ENCODE measurements around the gene DPT. TPM values are rescaled to one million over a fixed set of nuclear protein-coding genes. Genes with fewer than 3 reads are reported as not detected.

The DPT gene
- total and polyA plus RNA-seq, 2 of the 4 experiments (the other 2 are of a cell fraction): not detected

GRCh38 chr1:168726719-168727118 is 2.3 kb downstream of the DPT start:
- dilution Hi-C loops (cut with HindIII; ENCODE audit: low sequenced_read_pairs, unreplicated experiment): no loop called here
- Histone ChIP-seq H3K9me3 (ENCODE audit: control insufficient read depth, insufficient read depth, low read length) (no peaks in the 10 kb centered on the region), H3K79me1 (ENCODE audit: low read depth in 1 of 2, low read length in 2 of 2) (no peaks in the 10 kb centered on the region), H2BK5ac (ENCODE audit: low read depth, low read length, poor library complexity, severe bottlenecking) (no peak overlapping the region), H2AK9ac (replicated peaks; ENCODE audit: low read depth, low read length, poor library complexity) (peak overlapping the region; percentile 38), H3K4me3 (ENCODE audit: insufficient read depth, low read depth, low read length) (no peak overlapping the region), H4K20me1 (ENCODE audit: insufficient read depth, low read length) (no peaks in the 10 kb centered on the region), H3K9ac (ENCODE audit: low read depth, low read length) (no peak overlapping the region), H3K56ac (ENCODE audit: extremely low read depth, insufficient read depth, low read length) (no peak overlapping the region), H3K4me1 (ENCODE audit: control insufficient read depth, insufficient read depth, low read length) (no peaks in the 10 kb centered on the region), H2BK120ac (ENCODE audit: low read depth, low read length) (no peak overlapping the region), H3K9me1 (ENCODE audit: insufficient read depth, low read length) (no peaks in the 10 kb centered on the region), H2AK5ac (ENCODE audit: low read depth, low read length) (no peak overlapping the region), H3K27me3 (ENCODE audit: control insufficient read depth, insufficient read depth, low read length) (no peaks in the 10 kb centered on the region), H4K8ac (ENCODE audit: low read depth in 2 of 2, low read length in 2 of 2) (no peak overlapping the region), H2BK15ac (ENCODE audit: low read depth, low read length) (no peak overlapping the region), H2BK20ac (ENCODE audit: low read depth, low read length) (no peak overlapping the region), H4K91ac (ENCODE audit: insufficient read depth, low read depth, low read length) (no peak overlapping the region), H3K4ac (ENCODE audit: low read depth, low read length) (no peak overlapping the region), H4K5ac (ENCODE audit: low read depth, low read length) (no peak overlapping the region), H3K4me2 (ENCODE audit: low read depth, low read length) (no peak overlapping the region), H3K36me3 (ENCODE audit: control insufficient read depth, insufficient read depth, low read length) (no peaks in the 10 kb centered on the region), H3K14ac (replicated peaks; ENCODE audit: low read depth, low read length) (no peak overlapping the region), H3K27ac (ENCODE audit: insufficient read depth, low read length) (no peak overlapping the region), H2AFZ (replicated peaks; ENCODE audit: low read length, poor library complexity) (no peak overlapping the region), H3K23ac (ENCODE audit: low read depth, low read length) (no peak overlapping the region), H3K18ac (ENCODE audit: low read depth, low read length) (no peak overlapping the region)
- DNase-seq: no peak
- POLR2A ChIA-PET (ENCODE audit: unreplicated experiment): no interaction called here
- WGBS, 2 experiments (ENCODE audit: extremely low coverage in 2 of 2, insufficient read length in 1 of 2): no CpG with 5 or more reads among the region's 2 CpGs
- BruUV-seq (replicated peaks): no TSS peak
- no peak for ATAC-seq (ENCODE audit: low read depth)
- intact Hi-C loops (cut with micrococcal nuclease): no loop called here
- no peak for TF ChIP-seq CEBPB (IDR thresholded peaks at IDR 0.05; ENCODE audit: low read depth, low read length)
- TF ChIP-seq RAD21 (IDR thresholded peaks at IDR 0.05; ENCODE audit: low read length): no peak
- TF ChIP-seq CHD1 (IDR thresholded peaks at IDR 0.05; ENCODE audit: low read depth, low read length): no peak
- TF ChIP-seq MAFK (IDR thresholded peaks at IDR 0.05; ENCODE audit: low read depth, low read length): no peak
- TF ChIP-seq FOS (IDR thresholded peaks at IDR 0.05; ENCODE audit: low read depth, low read length): no peak
- TF ChIP-seq NFE2L2 (IDR thresholded peaks at IDR 0.05; ENCODE audit: low read depth, low read length): no peak
- no peak for TF ChIP-seq BHLHE40 (IDR thresholded peaks at IDR 0.05; ENCODE audit: low read depth, low read length)
- TF ChIP-seq MXI1 (IDR thresholded peaks at IDR 0.05; ENCODE audit: borderline replicate concordance, low read depth, low read length): no peak
- TF ChIP-seq POLR2A (IDR thresholded peaks at IDR 0.05; ENCODE audit: low read depth, low read length): no peak
- TF ChIP-seq SMC3 (IDR thresholded peaks at IDR 0.05; ENCODE audit: low read depth, low read length): no peak
- TF ChIP-seq ELK1 (IDR thresholded peaks at IDR 0.05; ENCODE audit: borderline replicate concordance, low read depth, low read length): no peak
- TF ChIP-seq CTCF (conservative IDR thresholded peaks at IDR 0.05; ENCODE audit: low read depth, low read length): no peak
- no peak for TF ChIP-seq RCOR1 (IDR thresholded peaks at IDR 0.05; ENCODE audit: insufficient replicate concordance, low read length)
- no peak for TF ChIP-seq MAZ (IDR thresholded peaks at IDR 0.05; ENCODE audit: borderline replicate concordance, low read depth, low read length)
- TF ChIP-seq RFX5 (IDR thresholded peaks at IDR 0.05; ENCODE audit: low read depth, low read length): no peak
- TF ChIP-seq USF2 (IDR thresholded peaks at IDR 0.05; ENCODE audit: low read depth, low read length): no peak
- CTCF ChIA-PET: no interaction called here
- in situ Hi-C loops (cut with MboI; ENCODE audit: low sequenced_read_pairs): no loop called here
